Measurements from ENCODE around the gene BHLHA15.
"Not testable (repeated sequence)": the region's sequence is repeated elsewhere in the genome, so short reads cannot be mapped to it uniquely, and the experiment has no call there.

Gene BHLHA15

DNA sequence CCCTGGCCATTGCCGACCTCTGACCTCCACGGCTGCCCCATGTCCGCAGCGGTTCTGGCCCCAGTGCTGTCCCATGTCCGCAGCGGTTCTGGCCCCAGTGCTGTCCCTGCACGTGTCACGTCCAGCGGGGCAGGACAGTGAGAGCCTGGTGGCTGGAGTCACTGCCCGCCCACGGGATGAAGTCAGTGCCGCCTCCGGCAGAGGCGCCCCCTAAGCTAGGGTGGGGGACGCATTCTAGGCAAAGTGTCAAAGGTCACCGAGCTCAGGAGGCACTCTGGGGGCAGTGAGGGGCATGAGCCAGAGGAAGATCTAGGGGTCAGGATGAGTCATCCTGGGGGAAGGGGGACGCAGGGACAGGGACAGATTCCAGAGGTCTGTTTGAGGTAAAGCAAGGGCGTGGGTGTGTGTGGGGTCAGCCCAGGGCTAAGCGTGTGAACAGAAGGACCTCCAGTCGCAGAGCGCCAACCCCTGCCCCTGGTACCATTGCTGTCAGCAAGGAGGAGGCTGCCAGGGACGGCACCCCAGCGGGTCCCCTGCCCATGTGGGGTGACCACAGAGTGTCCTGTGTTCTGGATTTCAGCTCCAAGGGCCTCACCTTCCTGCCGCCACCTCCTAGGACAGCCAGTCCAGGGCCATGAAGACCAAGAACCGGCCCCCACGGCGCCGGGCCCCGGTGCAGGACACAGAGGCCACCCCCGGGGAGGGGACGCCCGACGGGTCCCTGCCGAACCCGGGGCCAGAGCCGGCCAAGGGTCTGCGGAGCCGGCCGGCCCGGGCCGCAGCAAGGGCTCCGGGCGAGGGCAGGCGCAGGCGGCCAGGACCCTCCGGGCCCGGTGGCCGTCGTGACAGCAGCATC lies 665 bp downstream of the BHLHA15 start:
- no peak for DNase-seq

DNA sequence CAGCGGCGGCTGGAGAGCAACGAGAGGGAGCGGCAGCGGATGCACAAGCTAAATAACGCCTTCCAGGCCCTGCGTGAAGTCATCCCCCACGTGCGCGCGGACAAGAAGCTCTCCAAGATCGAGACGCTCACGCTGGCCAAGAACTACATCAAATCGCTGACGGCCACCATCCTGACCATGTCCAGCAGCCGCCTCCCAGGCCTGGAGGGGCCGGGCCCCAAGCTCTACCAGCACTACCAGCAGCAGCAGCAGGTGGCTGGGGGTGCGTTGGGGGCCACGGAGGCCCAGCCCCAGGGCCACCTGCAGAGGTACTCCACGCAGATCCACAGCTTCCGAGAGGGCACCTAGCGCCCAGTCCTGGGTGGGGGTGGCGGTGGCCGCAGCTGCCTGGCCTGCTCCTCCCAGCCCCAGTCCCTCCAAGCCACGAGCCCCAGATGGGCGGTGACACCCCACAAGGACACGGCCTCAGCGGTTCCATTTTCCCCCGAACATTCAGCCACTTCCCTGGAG lies 1.3 kb downstream of the BHLHA15 start:
- DNase-seq: no peak

DNA sequence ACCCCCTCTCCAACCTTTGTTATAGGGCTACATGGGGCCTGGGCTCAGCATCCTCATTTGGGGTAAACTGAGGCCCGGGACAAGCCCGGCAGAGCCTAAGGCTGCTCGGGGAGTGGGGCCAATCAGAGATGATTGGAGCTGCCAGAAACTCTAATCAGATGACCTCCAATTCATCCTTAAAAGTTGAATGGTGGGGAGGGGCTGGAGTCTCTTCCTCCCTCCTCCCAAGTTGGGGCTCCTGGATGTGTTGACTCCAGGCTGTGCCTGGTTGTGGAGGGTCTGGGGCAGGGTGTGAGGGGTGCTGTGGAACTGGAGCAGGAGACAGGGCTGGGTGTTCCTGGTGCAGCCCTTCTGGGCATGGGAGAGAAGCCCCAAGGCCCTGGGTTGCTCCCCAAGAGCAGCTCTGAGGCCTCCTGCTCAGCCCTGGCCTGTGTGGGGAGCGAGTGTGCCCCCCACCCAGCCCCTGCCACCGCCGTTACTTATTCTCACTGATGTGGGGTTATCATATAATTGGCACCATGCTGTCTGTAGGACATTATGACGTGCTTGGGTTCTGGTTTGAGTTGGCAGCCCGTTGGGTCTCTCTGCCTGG lies 2.2 kb downstream of the BHLHA15 start:
- DNase-seq: no peak

- DNase-seq: no peak
Measured at GRCh38 chr7:98213888-98214810, 2.9 kb downstream of the BHLHA15 start.

DNA sequence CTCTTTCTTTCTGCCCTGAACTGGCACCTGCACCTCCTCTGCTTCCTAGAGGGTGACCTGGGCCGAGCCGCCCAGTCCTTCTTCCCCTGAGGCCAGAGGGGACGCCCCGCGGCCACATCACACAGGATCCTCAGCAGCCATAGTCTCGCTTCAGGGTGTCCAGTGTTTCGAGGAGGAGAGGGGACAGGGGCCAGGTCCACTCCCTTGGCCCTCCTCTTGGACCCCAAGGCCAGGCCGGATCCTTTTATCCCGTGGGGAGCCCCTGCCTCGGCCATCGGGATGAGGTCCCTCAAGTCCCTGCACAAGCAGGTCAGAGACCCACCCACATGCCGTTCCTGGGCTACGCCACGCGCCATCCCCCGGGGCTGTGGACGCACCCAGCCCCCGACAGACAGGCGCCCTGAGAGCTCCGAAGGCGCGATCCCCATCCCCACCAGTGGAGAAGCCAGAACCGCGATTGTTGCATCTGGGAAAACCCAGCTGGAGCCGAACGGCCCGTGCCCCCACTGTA lies 3.6 kb downstream of the BHLHA15 start:
- no peak for DNase-seq

GRCh38 chr7:98215561-98216495 lies 4.6 kb downstream of the BHLHA15 start:
- DNase-seq: no peak

- DNase-seq: no peak
Measured at GRCh38 chr7:98216941-98217622, 5.8 kb downstream of the BHLHA15 start.

- DNase-seq: no peak
Measured at GRCh38 chr7:98217623-98218582, 6.7 kb downstream of the BHLHA15 start.

- not testable (repeated sequence) for DNase-seq
Measured at GRCh38 chr7:98219382-98219781, 8.1 kb downstream of the BHLHA15 start.

DNA sequence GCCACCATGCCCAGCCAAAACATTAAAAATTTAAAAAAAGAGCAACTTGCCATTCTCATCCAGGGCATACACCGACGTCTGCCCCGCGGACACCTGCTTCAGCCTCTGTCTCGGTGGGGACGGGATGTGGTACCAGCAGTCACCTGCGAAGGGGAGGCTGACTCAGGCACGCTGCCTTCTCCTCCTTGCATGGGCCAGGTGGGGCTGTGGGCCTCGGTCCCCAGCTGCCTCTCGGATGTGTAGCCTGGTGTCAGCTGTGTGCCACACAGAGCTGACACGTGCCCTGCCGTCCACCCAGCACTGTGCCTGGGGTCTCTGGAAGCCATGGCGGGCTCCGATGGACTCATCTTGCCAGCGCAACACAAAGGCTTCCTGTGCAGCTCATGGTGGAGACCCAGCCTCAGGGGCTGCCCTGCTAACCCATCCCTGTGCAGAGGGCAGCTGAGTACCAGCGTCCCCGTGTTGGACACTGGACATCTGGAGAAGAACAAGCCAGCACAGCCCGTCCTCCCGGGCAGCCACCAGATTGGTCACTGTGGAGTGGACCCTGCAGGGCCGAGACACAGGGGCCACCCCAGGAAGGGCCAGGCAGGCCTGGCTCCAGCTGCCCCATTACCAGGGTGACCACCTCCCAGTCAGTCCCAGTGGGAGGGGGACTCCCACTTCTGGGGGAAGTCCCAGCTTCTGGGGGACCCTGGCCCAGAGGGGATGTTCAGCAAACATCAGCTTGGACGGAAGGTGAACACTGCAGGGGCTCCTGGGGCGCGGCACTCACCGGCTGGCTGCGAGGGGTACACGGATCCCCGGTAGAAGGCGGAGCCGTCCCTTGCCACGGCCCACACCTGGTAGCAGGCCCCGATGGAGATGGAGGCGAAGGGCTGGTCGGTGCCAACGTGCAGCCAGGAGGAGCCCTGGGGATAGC lies 10.6 kb downstream of the BHLHA15 start:
- DNase-seq: no peak

- no peak for DNase-seq
Measured at GRCh38 chr7:98222533-98223195, 11.4 kb downstream of the BHLHA15 start.

DNA sequence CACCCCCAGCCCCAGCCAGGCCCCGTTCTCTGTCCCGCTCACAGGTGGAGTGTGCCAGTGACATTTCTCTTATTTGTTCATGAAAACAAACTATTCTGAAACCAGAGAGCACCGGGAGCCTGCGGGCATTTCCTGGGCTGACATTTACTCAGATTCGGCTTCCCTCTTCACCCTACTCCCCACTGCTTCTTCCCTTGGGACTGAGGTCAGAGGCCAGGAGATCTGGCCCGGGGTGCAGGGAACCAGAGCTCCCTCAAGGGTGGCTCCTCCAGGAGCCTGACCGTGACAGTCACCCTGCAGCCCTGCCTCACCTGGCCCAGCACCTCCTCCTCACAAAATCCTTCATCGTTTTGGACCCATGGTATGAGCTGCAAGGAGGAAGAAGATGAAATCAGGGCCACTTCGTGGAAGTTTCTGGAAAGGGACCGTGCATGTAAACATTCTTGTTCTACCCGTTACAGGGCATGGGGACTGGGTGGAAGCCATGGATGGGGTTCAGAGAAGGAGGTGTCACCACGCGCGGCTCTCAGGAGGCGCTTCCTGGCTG lies 12.2 kb downstream of the BHLHA15 start:
- no peak for DNase-seq

- no peak for DNase-seq
Measured at GRCh38 chr7:98223898-98224700, 12.9 kb downstream of the BHLHA15 start.

DNA sequence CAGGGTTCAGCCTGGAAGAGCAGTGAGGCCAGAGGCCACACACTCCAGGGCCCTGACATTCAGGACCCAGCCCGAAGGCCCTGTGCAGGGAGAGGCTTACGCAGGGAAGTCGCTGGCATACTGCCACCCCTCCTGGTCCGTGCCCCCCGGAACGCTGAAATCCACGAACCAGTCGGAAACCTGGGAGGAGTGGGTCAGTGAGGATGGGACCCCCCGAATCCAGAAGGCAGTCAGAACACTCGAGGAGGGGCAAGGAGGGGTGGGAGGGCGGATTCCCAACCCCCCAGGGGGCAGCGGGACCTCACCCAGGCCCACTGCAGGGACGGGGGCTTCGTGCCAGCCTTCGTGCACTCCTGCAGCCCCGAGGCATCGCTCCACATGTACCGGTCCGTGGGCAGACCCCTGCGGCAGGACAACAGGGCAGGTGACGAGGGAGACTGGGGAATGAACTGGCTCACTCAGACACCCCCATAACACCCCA lies 13.5 kb downstream of the BHLHA15 start:
- no peak for DNase-seq

DNA sequence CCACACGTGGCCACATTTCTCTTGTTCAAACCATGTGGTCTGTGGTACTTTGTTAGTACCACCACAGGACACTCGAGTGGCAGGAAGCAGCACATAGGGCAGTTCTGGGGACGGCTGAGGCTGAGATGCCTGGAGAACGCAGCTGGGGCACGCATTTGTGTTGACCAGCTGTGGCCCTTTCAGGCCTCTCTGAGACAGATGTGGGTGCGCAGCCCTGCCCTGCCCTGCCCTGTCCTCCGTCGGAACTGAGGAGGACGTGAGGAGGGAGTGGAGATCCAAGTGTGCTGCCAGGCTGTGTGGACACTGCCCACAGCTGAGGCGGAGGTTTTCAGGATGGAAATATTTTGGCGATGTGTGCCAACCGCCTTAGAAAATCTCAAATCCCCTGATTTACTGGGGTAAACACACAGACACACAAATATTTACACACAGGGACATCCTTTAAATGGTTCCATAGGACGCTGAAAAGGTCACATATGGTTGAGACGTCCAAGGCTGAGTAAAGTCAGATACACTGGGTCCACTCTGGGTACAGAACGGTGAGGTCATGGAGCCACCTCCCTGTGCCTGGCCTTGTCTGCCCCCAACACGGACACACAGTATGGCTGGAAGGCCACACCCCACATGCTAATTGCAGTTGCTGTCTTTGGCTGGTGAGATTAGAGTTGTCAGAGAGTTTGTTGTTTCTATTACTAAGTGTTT lies 14.8 kb downstream of the BHLHA15 start:
- no peak for DNase-seq

DNA sequence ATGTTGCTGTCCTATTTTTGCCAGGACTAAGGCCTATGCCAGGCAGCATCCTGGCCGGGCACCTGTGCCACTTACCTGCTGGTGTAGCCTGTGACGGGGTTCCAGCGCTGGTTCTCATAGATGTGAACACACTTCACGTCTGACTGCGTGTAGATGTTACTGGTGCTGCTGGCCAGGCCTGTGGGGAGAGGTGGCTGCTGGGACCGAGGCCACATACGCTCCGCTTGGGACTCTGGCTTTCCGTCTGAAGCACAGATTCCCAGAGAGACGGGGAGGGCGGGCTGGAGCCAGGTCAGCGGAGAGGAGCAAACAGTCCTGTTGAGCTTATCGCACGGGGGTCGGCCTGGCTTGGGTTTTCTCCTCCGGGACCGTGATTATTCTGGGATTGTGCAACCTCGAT lies 16.7 kb downstream of the BHLHA15 start:
- DNase-seq: no peak
